ENCODE results near the gene BTF3.
A peak's percentile ranks its signal among the peaks of the same experiment; 100 is the strongest.

BTF3 gene

DNA sequence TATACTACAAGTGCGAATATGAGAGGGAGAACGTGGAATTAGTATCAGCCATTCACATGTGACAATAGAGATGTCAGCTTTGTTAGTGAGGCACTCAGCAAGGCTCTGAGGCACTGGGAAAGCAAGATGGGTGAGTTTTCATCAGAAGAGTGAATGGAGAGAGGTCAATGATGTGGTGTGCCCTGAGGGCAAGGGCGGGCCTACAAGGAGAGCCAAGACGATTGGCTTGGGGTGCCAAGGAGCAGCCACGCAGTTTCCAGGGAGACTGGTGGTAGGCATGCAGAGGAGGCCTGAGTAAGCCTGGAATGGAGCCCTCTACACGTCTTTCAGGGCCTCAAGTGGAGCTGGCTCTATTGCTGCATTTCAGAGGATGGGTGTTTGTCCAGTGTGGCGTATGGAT, 24.7 kb downstream of the BTF3 start:
- DNase-seq (ENCODE audit: low read depth, low spot score), result peak; percentile 83

GRCh38 chr5:73523861-73524260, 25.6 kb downstream of the BTF3 start:
- no peak for DNase-seq (ENCODE audit: low read depth, low spot score)

DNA sequence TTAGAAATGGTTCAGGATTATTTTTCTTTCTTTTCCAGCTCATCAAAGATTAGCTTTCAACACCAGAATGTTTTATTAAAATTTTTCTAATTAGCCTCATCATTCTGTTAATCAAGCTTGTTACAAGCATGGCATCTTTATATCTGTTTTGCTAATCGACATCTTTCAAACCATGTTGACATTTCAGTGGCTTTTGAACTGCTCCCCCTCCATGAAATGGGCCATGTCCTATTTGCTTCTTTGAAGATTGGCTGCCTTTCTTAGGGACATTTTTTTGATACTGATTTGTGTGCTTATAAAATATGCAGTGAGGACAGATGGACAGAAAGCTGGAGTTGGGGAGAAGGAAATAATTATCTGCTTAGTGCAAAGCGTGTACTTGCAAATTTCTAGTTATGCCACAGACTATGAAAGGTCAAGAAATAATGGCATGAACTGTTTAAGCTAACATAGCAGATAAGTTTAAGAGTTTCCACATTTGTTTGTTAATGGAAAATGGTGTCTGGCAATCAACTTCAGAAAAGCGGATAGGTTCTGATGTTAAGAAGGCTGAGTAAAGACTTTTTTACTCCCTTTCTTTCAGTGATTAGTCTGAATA, 27.5 kb downstream of the BTF3 start:
- no peak for DNase-seq (ENCODE audit: low read depth, low spot score)

DNA sequence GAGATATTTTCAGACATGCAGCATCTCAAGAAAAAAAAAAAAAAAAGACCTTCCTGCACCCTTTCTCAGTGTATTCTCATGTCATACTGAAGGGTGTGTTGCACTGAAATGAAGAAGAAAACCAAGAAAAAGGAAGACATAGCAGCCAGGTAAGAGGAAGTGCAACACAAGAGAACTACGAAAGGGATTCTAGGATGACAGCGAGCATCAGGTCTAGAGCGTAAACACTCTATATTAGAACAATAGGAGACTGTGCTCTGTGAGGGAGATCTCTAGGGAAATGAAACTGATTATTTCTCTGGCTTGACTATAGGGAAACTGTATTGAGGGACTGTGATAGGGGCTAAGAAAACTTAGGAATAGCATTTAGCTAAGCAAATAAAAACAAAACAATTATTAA, 30.0 kb downstream of the BTF3 start:
- no peak for DNase-seq (ENCODE audit: low read depth, low spot score)

DNA sequence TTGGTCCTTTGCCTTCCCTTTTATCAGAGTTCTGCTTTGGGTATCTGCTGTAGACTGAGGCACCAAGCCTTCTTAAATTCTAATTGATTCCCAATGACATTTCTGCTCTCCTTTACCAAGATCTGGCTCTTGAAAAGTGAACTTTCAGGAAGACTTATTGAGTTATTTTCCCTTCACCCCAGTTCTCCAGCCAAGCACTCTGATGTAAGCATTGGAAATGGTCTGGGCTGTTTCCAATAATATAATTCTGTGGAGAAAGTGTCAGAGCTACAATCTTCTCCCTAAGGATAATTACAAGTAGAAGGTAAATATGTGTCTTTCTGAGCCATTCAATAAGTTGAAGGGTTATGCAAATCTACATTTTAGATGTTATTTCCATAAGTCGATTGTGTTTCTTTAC, 30.8 kb downstream of the BTF3 start:
- DNase-seq (ENCODE audit: low read depth, low spot score), result no peak

DNA sequence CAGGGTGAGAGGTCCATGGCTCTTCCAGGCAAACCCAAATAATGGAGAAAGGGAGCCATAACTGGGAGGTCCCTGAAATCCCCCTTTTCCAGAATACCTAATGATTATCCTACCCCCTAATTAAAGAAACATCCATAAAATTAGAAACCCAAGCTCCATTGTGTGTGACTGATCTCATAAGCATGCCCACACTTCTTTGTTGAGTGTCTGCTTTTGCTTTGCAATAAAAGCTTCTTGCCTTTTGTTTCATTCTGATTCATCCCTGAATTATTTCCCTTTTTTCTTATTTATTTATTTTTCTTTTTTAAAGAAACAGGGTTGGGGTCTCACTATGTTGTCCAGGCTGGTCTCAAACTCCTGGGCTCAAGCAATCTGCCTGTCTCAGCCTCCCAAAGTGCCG, 33.1 kb downstream of the BTF3 start:
- no peak for DNase-seq (ENCODE audit: low read depth, low spot score)

GRCh38 chr5:73532195-73532594, 34.0 kb downstream of the BTF3 start:
- no peak for DNase-seq (ENCODE audit: low read depth, low spot score)

GRCh38 chr5:73534011-73534644, 35.9 kb downstream of the BTF3 start:
- DNase-seq (ENCODE audit: low read depth, low spot score), result no peak

DNA sequence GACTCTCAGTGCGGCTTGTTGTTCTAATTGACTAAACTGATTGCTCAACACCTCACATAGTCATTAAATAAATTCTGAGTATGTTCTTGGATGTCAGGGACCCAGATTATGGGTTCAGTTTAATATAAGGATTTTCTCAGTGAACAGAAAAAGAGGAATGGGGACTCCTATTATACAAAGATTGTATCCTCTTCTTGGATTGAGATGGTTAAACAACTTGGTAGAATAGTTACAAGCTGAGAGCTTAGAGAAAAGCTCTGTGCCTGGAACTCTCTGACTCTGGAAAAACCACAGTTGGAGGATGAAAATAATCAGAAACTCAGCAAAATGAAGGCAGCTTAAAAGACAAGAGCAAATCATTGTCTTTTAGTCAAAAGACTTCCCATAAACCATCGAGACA, 36.7 kb downstream of the BTF3 start:
- DNase-seq (ENCODE audit: low read depth, low spot score), result no peak

GRCh38 chr5:73539730-73540129, 41.5 kb downstream of the BTF3 start:
- DNase-seq (ENCODE audit: low read depth, low spot score), result no peak

GRCh38 chr5:73540192-73540591, 42.0 kb downstream of the BTF3 start:
- DNase-seq (ENCODE audit: low read depth, low spot score), result no peak

- DNase-seq (ENCODE audit: low read depth, low spot score), result no peak
These were observed 43.8 kb downstream of the BTF3 start for GRCh38 chr5:73542020-73542419.

- no peak for DNase-seq (ENCODE audit: low read depth, low spot score)
These were observed 46.5 kb downstream of the BTF3 start for GRCh38 chr5:73544429-73545402.

DNA sequence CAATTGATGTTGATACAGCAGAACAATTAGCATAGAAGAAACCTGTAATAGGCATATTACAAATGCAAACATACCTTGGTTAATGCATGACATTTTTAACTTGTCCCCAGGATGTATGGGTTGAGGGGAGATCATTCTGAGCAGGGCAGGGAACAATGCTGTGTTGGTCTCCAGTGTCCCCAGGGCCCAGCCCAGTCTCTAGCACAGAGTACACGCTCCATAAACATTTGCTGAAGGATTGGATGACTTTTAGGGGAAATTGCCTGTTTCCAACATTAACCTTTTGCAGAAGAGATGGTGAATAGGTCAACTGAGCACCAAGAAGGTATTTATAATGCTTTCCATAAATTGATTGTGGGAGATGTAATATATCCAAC, 47.1 kb downstream of the BTF3 start:
- DNase-seq (ENCODE audit: low read depth, low spot score), result no peak

GRCh38 chr5:73550016-73550415, 51.8 kb downstream of the BTF3 start:
- DNase-seq (ENCODE audit: low read depth, low spot score), result no peak

DNA sequence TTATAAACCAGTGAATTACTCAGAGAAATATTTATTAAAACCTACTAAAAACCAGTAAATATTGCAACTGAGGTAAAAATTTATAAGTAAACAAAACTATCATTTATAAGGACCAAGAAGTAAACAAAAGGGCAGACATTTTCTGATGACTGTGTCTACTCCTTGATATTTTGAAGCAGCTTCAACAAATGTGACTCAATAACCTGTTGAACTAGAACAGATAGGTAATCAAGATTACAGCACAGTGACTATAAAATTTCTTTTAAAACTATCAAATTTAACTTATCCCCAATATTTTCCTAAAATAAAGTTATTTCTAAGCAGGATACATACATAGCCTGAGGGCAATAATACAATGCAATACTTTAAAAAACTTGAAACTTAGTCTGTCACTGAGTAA, 54.4 kb downstream of the BTF3 start:
- DNase-seq (ENCODE audit: low read depth, low spot score), result no peak

Data from ELF-1 (cell line).